Naive thymus-derived CD8-positive, alpha-beta T cell (primary cell): ENCODE results near the gene REPIN1. TPM values are rescaled to one million over a fixed set of nuclear protein-coding genes. Genes with fewer than 3 reads are reported as not detected.

Experiments
- ATAC-seq, 2 donors: fragments of 150-1000 bp; cut with Tn5 transposase in 1 of 2; sonication (Bioruptor Pico), chemical (Tn5 transposase) in 1 of 2; 1 replicate in 1 of 2; 2 replicates in 1 of 2; pipeline ENCODE4 v1.10.0; 2021; ENCODE audit warnings: mild to moderate bottlenecking in 2 of 2, moderate library complexity in 2 of 2
- POLR2A ChIA-PET: fragments of 350-600 bp; sonication (Branson Sonifier 250); formaldehyde crosslinking; loops from one replicate; lab custom pipeline; 2021; ENCODE audit warnings: antibody characterized with exemption; lab: Charles Lee
- DNase-seq, 10 donors: peaks; one replicate each; pipeline versions ENCODE4 v3.0.0 to v3.0.0-alpha.2; 2020 to 2022
- H3K27ac Mint-ChIP-seq, 10 donors: one replicate each; pipeline ENCODE4 v1.8.0; 2020 to 2022; ENCODE audit warnings: mild to moderate bottlenecking in 10 of 10, mixed read lengths in 10 of 10, moderate library complexity in 4 of 10, inconsistent platforms in 1 of 10
- H3K27me3 Mint-ChIP-seq, 5 donors: one replicate each; pipeline ENCODE4 v1.8.0; 2021 to 2022; ENCODE audit warnings: mixed read lengths in 5 of 5
- H3K36me3 Mint-ChIP-seq, 3 donors: one replicate each; pipeline ENCODE4 v1.8.0; 2020 to 2022; ENCODE audit warnings: mixed read lengths in 3 of 3, mild to moderate bottlenecking in 2 of 3, inconsistent platforms in 1 of 3
- H3K4me1 Mint-ChIP-seq, 4 donors: one replicate each; pipeline ENCODE4 v1.8.0; 2021 to 2022; ENCODE audit warnings: mixed read lengths in 4 of 4
- H3K4me3 Mint-ChIP-seq, 10 donors: one replicate each; pipeline ENCODE4 v1.8.0; 2020 to 2022; ENCODE audit warnings: mild to moderate bottlenecking in 10 of 10, mixed read lengths in 10 of 10, moderate library complexity in 6 of 10, inconsistent platforms in 1 of 10
- H3K9me3 Mint-ChIP-seq, 9 donors: one replicate each; pipeline ENCODE4 v1.8.0; 2020 to 2022; ENCODE audit warnings: mixed read lengths in 9 of 9, mild to moderate bottlenecking in 3 of 9, inconsistent platforms in 1 of 9, moderate library complexity in 1 of 9
- polyA plus RNA-seq, 3 donors: library from polyadenylated mRNA; unstranded; fragments of 300-500 nt; fragmentation: Illumina TruSeq; gene quantifications; one replicate each; pipeline ENCODE4 v1.2.3, GENCODE V29; 2021
- total RNA-seq, 8 experiments: library from RNA in 2 of 8; stranded (reverse) in 2 of 8; gene quantifications; one replicate each; pipeline ENCODE4 v1.2.3 and lab custom pipeline; 2021 to 2026

REPIN1 gene
- total and polyA plus RNA-seq, 5 experiments from 2014 or later: 39.8 to 108 (median 73.0) TPM

GRCh38 chr7:150373049-150373801 lies 4.6 kb downstream of the REPIN1 start:
- H3K4me3 Mint-ChIP-seq: peak overlapping the region in 7 of 10 donors; percentile 11 to 50 (median 40)
- ATAC-seq (no peak), DNase-seq (no peak)
- peaks cover 0 to 26% (median 0%) of the 10 kb centered on the region in 3 donors for H3K36me3 Mint-ChIP-seq
- POLR2A ChIA-PET: interaction anchor here (2.2 kb wide), 2 partner anchors 11 to 31 kb away, joined by 5 to 6 read pairs; no protein-coding TSS in a partner anchor
- H3K27ac Mint-ChIP-seq: peak overlapping the region in 9 of 10 donors; percentile 38 to 90 (median 80)
- no peaks in the 10 kb centered on the region for H3K9me3 Mint-ChIP-seq
- no peaks in the 10 kb centered on the region for H3K27me3 Mint-ChIP-seq
- peaks cover 31 to 78% (median 69%) of the 10 kb centered on the region in 4 donors for H3K4me1 Mint-ChIP-seq

- H3K9me3 Mint-ChIP-seq: no peaks in the 10 kb centered on the region
- ATAC-seq (no peak), DNase-seq (no peak)
- H3K4me3 Mint-ChIP-seq: no peak overlapping the region
- peaks cover 0 to 26% (median 0%) of the 10 kb centered on the region in 3 donors for H3K36me3 Mint-ChIP-seq
- POLR2A ChIA-PET: interaction anchor here (2.2 kb wide), 2 partner anchors 12 to 31 kb away, joined by 5 to 6 read pairs; no protein-coding TSS in a partner anchor
- H3K27me3 Mint-ChIP-seq: no peaks in the 10 kb centered on the region
- peaks cover 29 to 78% (median 69%) of the 10 kb centered on the region in 4 donors for H3K4me1 Mint-ChIP-seq
- H3K27ac Mint-ChIP-seq: peak overlapping the region; percentile 52 to 91 (median 85)
Measured at GRCh38 chr7:150374026-150374425, 5.4 kb downstream of the REPIN1 start.

GRCh38 chr7:150374472-150374871 lies 5.8 kb downstream of the REPIN1 start:
- DNase-seq: no peak
- POLR2A ChIA-PET: interaction anchor here (1.1 to 2.2 kb wide), 3 partner anchors 8 to 30 kb away, joined by 4 to 6 read pairs (median 5); no protein-coding TSS in a partner anchor

GRCh38 chr7:150375662-150376521 lies 7.3 kb downstream of the REPIN1 start:
- peak overlapping the region in 9 of 10 donors; percentile 47 to 72 (median 61) for H3K4me3 Mint-ChIP-seq
- ATAC-seq (peak; percentile 22 to 42), DNase-seq (peak in 5 of 10 donors; percentile 34 to 63 (median 54))
- peak overlapping the region; percentile 84 to 97 (median 90) for H3K27ac Mint-ChIP-seq
- H3K4me1 Mint-ChIP-seq: peaks cover 31 to 75% (median 63%) of the 10 kb centered on the region in 4 donors
- peaks cover 0 to 21% (median 0%) of the 10 kb centered on the region in 3 donors for H3K36me3 Mint-ChIP-seq
- H3K27me3 Mint-ChIP-seq: no peaks in the 10 kb centered on the region
- H3K9me3 Mint-ChIP-seq: no peaks in the 10 kb centered on the region
- POLR2A ChIA-PET: interaction anchor here (0.5 to 2.2 kb wide), 2 partner anchors 29 to 664 kb away, joined by 3 to 6 read pairs; no protein-coding TSS in a partner anchor

More at GRCh38 chr7:150374472-150374871, 5.8 kb downstream of the REPIN1 start:
- H3K9me3 Mint-ChIP-seq: no peaks in the 10 kb centered on the region
- H3K4me1 Mint-ChIP-seq: peaks cover 29 to 75% (median 64%) of the 10 kb centered on the region in 4 donors
- peaks cover 0 to 26% (median 0%) of the 10 kb centered on the region in 3 donors for H3K36me3 Mint-ChIP-seq
- no peak for ATAC-seq
- H3K27me3 Mint-ChIP-seq: no peaks in the 10 kb centered on the region
- H3K4me3 Mint-ChIP-seq: peak overlapping the region in 1 of 10 donors; percentile 15
- H3K27ac Mint-ChIP-seq: peak overlapping the region; percentile 53 to 91 (median 82)

GRCh38 chr7:150376560-150376959 lies 7.9 kb downstream of the REPIN1 start:
- Mint-ChIP-seq H3K9me3 (no peaks in the 10 kb centered on the region), H3K36me3 (peaks cover 0 to 20% (median 0%) of the 10 kb centered on the region in 3 donors), H3K4me1 (peaks cover 31 to 76% (median 62%) of the 10 kb centered on the region in 4 donors), H3K27ac (peak overlapping the region; percentile 84 to 97 (median 90)), H3K4me3 (peak overlapping the region in 9 of 10 donors; percentile 47 to 72 (median 61)), H3K27me3 (no peaks in the 10 kb centered on the region)
- ATAC-seq (no peak), DNase-seq (no peak)
- POLR2A ChIA-PET: interaction anchor here (2.5 kb wide), 1 partner anchor 8 kb away, joined by 37 read pairs; the partner anchor contains the start of gene REPIN1

GRCh38 chr7:150377196-150377595 lies 8.6 kb downstream of the REPIN1 start:
- Mint-ChIP-seq H3K4me3 (peak overlapping the region in 5 of 10 donors; percentile 82 to 88 (median 83)), H3K27ac (peak overlapping the region in 9 of 10 donors; percentile 70 to 91 (median 88)), H3K4me1 (peaks cover 31 to 76% (median 63%) of the 10 kb centered on the region in 4 donors), H3K27me3 (no peaks in the 10 kb centered on the region), H3K9me3 (no peaks in the 10 kb centered on the region), H3K36me3 (peaks cover 0 to 20% (median 0%) of the 10 kb centered on the region in 3 donors)
- DNase-seq (no peak), ATAC-seq (no peak)
- POLR2A ChIA-PET: interaction anchor here (1.4 to 2.5 kb wide), 5 partner anchors 8 to 28 kb away, joined by 3 to 37 read pairs (median 8); partner anchors contain the start of gene REPIN1

GRCh38 chr7:150377635-150378034 lies 9.0 kb downstream of the REPIN1 start:
- peaks cover 0 to 17% (median 0%) of the 10 kb centered on the region in 3 donors for H3K36me3 Mint-ChIP-seq
- no peaks in the 10 kb centered on the region for H3K27me3 Mint-ChIP-seq
- POLR2A ChIA-PET: interaction anchor here (0.9 to 2.5 kb wide), 6 partner anchors 9 to 28 kb away, joined by 3 to 37 read pairs (median 6); partner anchors contain the start of gene REPIN1
- ATAC-seq (no peak), DNase-seq (no peak)
- peaks cover 31 to 74% (median 66%) of the 10 kb centered on the region in 4 donors for H3K4me1 Mint-ChIP-seq
- peak overlapping the region; percentile 52 to 88 (median 80) for H3K4me3 Mint-ChIP-seq
- peak overlapping the region in 9 of 10 donors; percentile 70 to 91 (median 88) for H3K27ac Mint-ChIP-seq
- no peaks in the 10 kb centered on the region for H3K9me3 Mint-ChIP-seq

- H3K4me3 Mint-ChIP-seq: peak overlapping the region; percentile 77 to 95 (median 83)
- no peaks in the 10 kb centered on the region for H3K9me3 Mint-ChIP-seq
Measured at GRCh38 chr7:150378115-150378852, 9.7 kb downstream of the REPIN1 start.

GRCh38 chr7:150378853-150379440 lies 10.3 kb downstream of the REPIN1 start, which contains the start of gene ZNF775:
TSS of gene ZNF775 (plus strand) at chr7:150379330. CDS start at chr7:150388471, 9,141 bp downstream.
- DNase-seq (peak; percentile 88 to 94 (median 91)), ATAC-seq (peak; percentile 93 to 96)
- Mint-ChIP-seq H3K4me1 (peaks cover 27 to 65% (median 60%) of the 10 kb centered on the region in 4 donors), H3K36me3 (peaks cover 0 to 5% (median 0%) of the 10 kb centered on the region in 3 donors), H3K27ac (peak within 1 kb of the TSS; percentile 85 to 93 (median 90)), H3K4me3 (peak within 1 kb of the TSS; percentile 82 to 95 (median 90)), H3K27me3 (no peaks in the 10 kb centered on the region), H3K9me3 (no peaks in the 10 kb centered on the region)
- POLR2A ChIA-PET: interaction anchor here (1.0 to 2.5 kb wide), 6 partner anchors 10 to 27 kb away, joined by 3 to 37 read pairs (median 7); partner anchors contain the start of gene REPIN1

More at GRCh38 chr7:150378115-150378852, 9.7 kb downstream of the REPIN1 start:
- peak in 5 of 10 donors; percentile 24 to 45 (median 39) for DNase-seq
- ATAC-seq: no peak
- POLR2A ChIA-PET: interaction anchor here (0.6 to 2.5 kb wide), 8 partner anchors 9 to 195 kb away, joined by 3 to 37 read pairs (median 4); partner anchors contain the start of gene REPIN1
- peaks cover 31 to 69% (median 67%) of the 10 kb centered on the region in 4 donors for H3K4me1 Mint-ChIP-seq
- peak overlapping the region; percentile 82 to 91 (median 89) for H3K27ac Mint-ChIP-seq
- H3K27me3 Mint-ChIP-seq: no peaks in the 10 kb centered on the region
- peaks cover 0 to 11% (median 0%) of the 10 kb centered on the region in 3 donors for H3K36me3 Mint-ChIP-seq
